ENCODE results near the gene F2.

DNA sequence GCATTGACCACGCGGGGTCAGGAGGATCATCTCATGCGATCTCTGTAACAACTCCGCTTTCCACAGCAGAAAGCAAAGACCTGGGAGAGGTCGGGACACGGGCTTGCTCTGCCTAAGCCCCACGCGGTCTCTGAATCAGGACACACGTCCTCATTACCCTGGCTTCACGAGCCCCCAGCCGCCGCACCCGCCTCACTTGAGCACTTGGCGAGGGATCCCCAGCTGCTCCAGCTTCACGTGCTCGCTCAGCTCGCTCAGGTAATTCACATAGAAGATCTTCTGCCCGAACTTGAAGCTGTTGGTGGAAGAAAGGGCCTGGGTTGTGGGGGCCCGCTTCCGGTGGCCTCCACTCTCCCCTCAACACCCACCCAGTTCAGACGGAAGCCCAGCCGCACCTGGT, 38.2 kb upstream of the F2 start:
- TF ChIP-seq, protein P1, sequence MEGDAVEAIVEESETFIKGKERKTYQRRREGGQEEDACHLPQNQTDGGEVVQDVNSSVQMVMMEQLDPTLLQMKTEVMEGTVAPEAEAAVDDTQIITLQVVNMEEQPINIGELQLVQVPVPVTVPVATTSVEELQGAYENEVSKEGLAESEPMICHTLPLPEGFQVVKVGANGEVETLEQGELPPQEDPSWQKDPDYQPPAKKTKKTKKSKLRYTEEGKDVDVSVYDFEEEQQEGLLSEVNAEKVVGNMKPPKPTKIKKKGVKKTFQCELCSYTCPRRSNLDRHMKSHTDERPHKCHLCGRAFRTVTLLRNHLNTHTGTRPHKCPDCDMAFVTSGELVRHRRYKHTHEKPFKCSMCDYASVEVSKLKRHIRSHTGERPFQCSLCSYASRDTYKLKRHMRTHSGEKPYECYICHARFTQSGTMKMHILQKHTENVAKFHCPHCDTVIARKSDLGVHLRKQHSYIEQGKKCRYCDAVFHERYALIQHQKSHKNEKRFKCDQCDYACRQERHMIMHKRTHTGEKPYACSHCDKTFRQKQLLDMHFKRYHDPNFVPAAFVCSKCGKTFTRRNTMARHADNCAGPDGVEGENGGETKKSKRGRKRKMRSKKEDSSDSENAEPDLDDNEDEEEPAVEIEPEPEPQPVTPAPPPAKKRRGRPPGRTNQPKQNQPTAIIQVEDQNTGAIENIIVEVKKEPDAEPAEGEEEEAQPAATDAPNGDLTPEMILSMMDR (IDR thresholded peaks at IDR 0.05 in 2 of 3, conservative IDR thresholded peaks at IDR 0.05 in 1 of 3; ENCODE audit: borderline replicate concordance in 1 of 3, insufficient read depth in 1 of 3, low read depth in 2 of 3, low read length in 2 of 3) = no peak
- TF ChIP-seq, protein P2, sequence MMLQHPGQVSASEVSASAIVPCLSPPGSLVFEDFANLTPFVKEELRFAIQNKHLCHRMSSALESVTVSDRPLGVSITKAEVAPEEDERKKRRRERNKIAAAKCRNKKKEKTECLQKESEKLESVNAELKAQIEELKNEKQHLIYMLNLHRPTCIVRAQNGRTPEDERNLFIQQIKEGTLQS (IDR thresholded peaks at IDR 0.05) = no peak
- no peak for TF ChIP-seq POLR2A (IDR thresholded peaks at IDR 0.05; ENCODE audit: borderline replicate concordance, extremely low read depth, insufficient read depth, insufficient read length)
